Thyroid gland (tissue), 4 donors: Measurements from ENCODE around the gene OR12D3.

ENCODE experiments used
- CTCF ChIP-seq, 6 experiments: fragments of 200-600 bp in 3 of 6; fragments of 450-650 bp in 3 of 6; sonication (generic) in 3 of 6; IDR thresholded peaks; one replicate each; pipeline ENCODE4 v1.5.1; 2016 to 2019; ENCODE audit warnings: antibody characterized with exemption in 6 of 6, mild to moderate bottlenecking in 2 of 6, inconsistent platforms in 1 of 6, moderate library complexity in 1 of 6
- POLR2A ChIP-seq, 2 donors: fragments of 450-650 bp; IDR thresholded peaks; one replicate each; pipeline ENCODE4 v1.6.1; 2017; ENCODE audit warnings: antibody characterized with exemption in 2 of 2, mild to moderate bottlenecking in 2 of 2, moderate library complexity in 1 of 2

- TF ChIP-seq CTCF (IDR thresholded peaks at IDR 0.05) (no peak), POLR2A (IDR thresholded peaks at IDR 0.05) (no peak)
Measured at GRCh38 chr6:29403801-29404200, 28.7 kb upstream of the OR12D3 start.
